H1 (cell line): ENCODE results near the gene OR13J1. TPM values are rescaled to one million over a fixed set of nuclear protein-coding genes. Genes with fewer than 3 reads are reported as not detected.

ENCODE experiments used
- CTCF ChIA-PET: fragments of 300-600 bp; sonication (Branson Sonifier 250); formaldehyde crosslinking; loops from one replicate; lab custom pipeline; 2021; ENCODE audit not compliant: partially characterized antibody; lab: Charles Lee
- POLR2A ChIA-PET: fragments of 300-600 bp; sonication (Branson Sonifier 250); formaldehyde crosslinking; loops from one replicate; lab custom pipeline; 2021; ENCODE audit warnings: inconsistent platforms; ENCODE audit not compliant: partially characterized antibody; lab: Charles Lee
- DNase-seq, 2 experiments: peaks; one replicate each; pipeline versions ENCODE4 v3.0.0 to v3.0.0-alpha.2; 2010 to 2022; ENCODE audit warnings: low spot score in 2 of 2, low read depth in 1 of 2, mixed read lengths in 1 of 2
- FAIRE-seq: peaks from 2 replicates; lab custom pipeline; 2011; peaks lifted over from hg19 to GRCh38; lab: Jason Lieb, UNC
- H2AFZ ChIP-seq: 2 replicates; pipeline ENCODE4 v1.8.1; 2012; ENCODE audit warnings: low read length, inconsistent platforms
- H2AK5ac ChIP-seq: 2 replicates; pipeline ENCODE4 v1.6.1; 2013; ENCODE audit warnings: low read depth, low read length
- H2BK120ac ChIP-seq: replicated peaks from 2 replicates; pipeline ENCODE3; 2013; ENCODE audit warnings: low read depth, low read length, inconsistent platforms
- H2BK12ac ChIP-seq: 2 replicates; pipeline ENCODE4 v1.6.1; 2013; ENCODE audit warnings: low read depth, low read length
- H2BK15ac ChIP-seq: 2 replicates; pipeline ENCODE4 v1.6.1; 2013; ENCODE audit warnings: low read length
- H2BK20ac ChIP-seq: 2 replicates; pipeline ENCODE4 v1.6.1; 2013; ENCODE audit warnings: low read length
- H2BK5ac ChIP-seq: 2 replicates; pipeline ENCODE4 v1.6.1; 2013; ENCODE audit warnings: low read depth, low read length
- H3K14ac ChIP-seq: 2 replicates; pipeline ENCODE4 v1.6.1; 2013; ENCODE audit warnings: inconsistent platforms; ENCODE audit not compliant: insufficient read length
- H3K18ac ChIP-seq: 2 replicates; pipeline ENCODE4 v1.6.1; 2013; ENCODE audit warnings: low read length; ENCODE audit errors: extremely low read depth
- H3K23ac ChIP-seq: 2 replicates; pipeline ENCODE4 v1.6.1; 2013; ENCODE audit warnings: inconsistent platforms; ENCODE audit not compliant: insufficient read length
- H3K23me2 ChIP-seq: 2 replicates; pipeline ENCODE4 v1.6.1; 2013; ENCODE audit warnings: low read depth, low read length
- H3K27ac ChIP-seq: 2 replicates; pipeline ENCODE4 v1.6.1; 2011; ENCODE audit warnings: low read depth, low read length, inconsistent platforms
- H3K27me3 ChIP-seq, 4 experiments: replicated peaks in 1 of 4; 1 replicate in 1 of 4; 2 replicates in 3 of 4; pipeline versions ENCODE4 v1.6.1 to v1.8.1; 2011 to 2013; ENCODE audit warnings: low read length in 3 of 4, mild to moderate bottlenecking in 3 of 4, inconsistent platforms in 2 of 4, mixed read lengths in 2 of 4, moderate library complexity in 1 of 4; ENCODE audit not compliant: control insufficient read depth in 3 of 4, insufficient read depth in 3 of 4; ENCODE audit errors: extremely low read depth in 1 of 4
- H3K36me3 ChIP-seq, 4 experiments: 2 replicates each; pipeline versions ENCODE4 v1.6.1 to v1.8.1; 2011 to 2013; ENCODE audit warnings: mild to moderate bottlenecking in 4 of 4, low read length in 3 of 4, moderate library complexity in 2 of 4, control low read depth in 1 of 4, inconsistent platforms in 1 of 4; ENCODE audit not compliant: insufficient read depth in 4 of 4, control insufficient read depth in 2 of 4
- H3K4ac ChIP-seq: replicated peaks from 2 replicates; pipeline ENCODE3; 2013; ENCODE audit warnings: low read length, low read depth, mixed read lengths, inconsistent platforms; ENCODE audit not compliant: insufficient read length
- H3K4me1 ChIP-seq, 4 experiments: replicated peaks in 1 of 4; 1 replicate in 1 of 4; 2 replicates in 3 of 4; pipeline versions ENCODE4 v1.6.1 to v1.8.1; 2011 to 2013; ENCODE audit warnings: low read length in 3 of 4, inconsistent platforms in 2 of 4, mixed read lengths in 1 of 4; ENCODE audit not compliant: insufficient read depth in 4 of 4, control insufficient read depth in 3 of 4
- H3K4me2 ChIP-seq, 2 experiments: 2 replicates each; pipeline versions ENCODE4 v1.6.1 to v1.8.1; 2011 to 2013; ENCODE audit warnings: low read depth in 2 of 2, low read length in 2 of 2, control low read depth in 1 of 2, inconsistent platforms in 1 of 2, mild to moderate bottlenecking in 1 of 2; ENCODE audit not compliant: insufficient read depth in 1 of 2
- H3K4me3 ChIP-seq, 4 experiments: fragments of 200-600, 300-600 bp in 1 of 4; sonication (generic), shearing (Covaris generic), sonication (Bioruptor Twin) in 1 of 4; 2 replicates each; pipeline versions ENCODE4 v1.5.1 to v1.8.1; 2011 to 2016; ENCODE audit warnings: low read length in 4 of 4, low read depth in 3 of 4, control low read depth in 2 of 4, inconsistent platforms in 2 of 4, mild to moderate bottlenecking in 2 of 4, mixed read lengths in 1 of 4, moderate library complexity in 1 of 4; ENCODE audit not compliant: insufficient read depth in 2 of 4; ENCODE audit errors: extremely low read depth in 1 of 4
- H3K56ac ChIP-seq: replicated peaks from 2 replicates; pipeline ENCODE3; 2013; ENCODE audit warnings: low read depth, mild to moderate bottlenecking, mixed read lengths, low read length, inconsistent platforms; ENCODE audit not compliant: insufficient read length
- H3K79me1 ChIP-seq: 2 replicates; pipeline ENCODE4 v1.6.1; 2013; ENCODE audit warnings: low read depth, low read length, control low read depth
- H3K79me2 ChIP-seq, 2 experiments: 2 replicates each; pipeline versions ENCODE4 v1.6.1 to v1.8.1; 2012 to 2013; ENCODE audit warnings: low read length in 2 of 2, mild to moderate bottlenecking in 2 of 2, inconsistent platforms in 1 of 2; ENCODE audit not compliant: insufficient read depth in 2 of 2, control insufficient read depth in 1 of 2
- H3K9ac ChIP-seq, 4 experiments: replicated peaks in 1 of 4; 1 replicate in 1 of 4; 2 replicates in 3 of 4; pipeline versions ENCODE4 v1.6.1 to v1.8.1; 2011 to 2013; ENCODE audit warnings: low read depth in 3 of 4, low read length in 3 of 4, control low read depth in 2 of 4, mild to moderate bottlenecking in 2 of 4, moderate library complexity in 2 of 4, inconsistent platforms in 1 of 4; ENCODE audit errors: extremely low read depth in 1 of 4
- H3K9me3 ChIP-seq, 2 experiments: 2 replicates each; pipeline versions ENCODE4 v1.6.1 to v1.8.1; 2012 to 2013; ENCODE audit warnings: mild to moderate bottlenecking in 2 of 2, moderate library complexity in 2 of 2, control low read depth in 1 of 2, inconsistent platforms in 1 of 2, low read depth in 1 of 2, low read length in 1 of 2, mixed read lengths in 1 of 2; ENCODE audit not compliant: insufficient read depth in 2 of 2
- H4K20me1 ChIP-seq, 2 experiments: replicated peaks in 1 of 2; 2 replicates each; pipeline versions ENCODE3 to v1.8.1; 2011 to 2013; ENCODE audit warnings: inconsistent platforms in 2 of 2, low read length in 2 of 2, mild to moderate bottlenecking in 1 of 2; ENCODE audit not compliant: insufficient read depth in 2 of 2, control insufficient read depth in 1 of 2
- H4K5ac ChIP-seq: 2 replicates; pipeline ENCODE4 v1.6.1; 2013; ENCODE audit warnings: low read length, low read depth, mixed read lengths, inconsistent platforms; ENCODE audit not compliant: insufficient read length
- H4K8ac ChIP-seq: 2 replicates; pipeline ENCODE4 v1.8.0; 2013; ENCODE audit warnings: mild to moderate bottlenecking, moderate library complexity, low read length, inconsistent platforms; ENCODE audit not compliant: insufficient read depth; ENCODE audit errors: extremely low read depth
- H4K91ac ChIP-seq: replicated peaks from 2 replicates; pipeline ENCODE3; 2013; ENCODE audit warnings: low read length, mixed read lengths, inconsistent platforms; ENCODE audit not compliant: insufficient read length
- ASH2L ChIP-seq: fragments of 200-600, 300-600 bp; sonication (generic); IDR thresholded peaks from one replicate; pipeline ENCODE4 v1.7.1; 2017; ENCODE audit warnings: low read length
- BACH1 ChIP-seq: IDR thresholded peaks from 2 replicates; pipeline ENCODE4 v1.6.1; 2012; ENCODE audit warnings: low read length, improper control_type of control experiment
- CEBPB ChIP-seq: IDR thresholded peaks from 2 replicates; pipeline ENCODE4 v1.6.1; 2012; ENCODE audit warnings: low read depth, low read length
- CHD2 ChIP-seq: IDR thresholded peaks from 2 replicates; pipeline ENCODE4 v1.6.1; 2012; ENCODE audit warnings: low read length, improper control_type of control experiment
- CREB1 ChIP-seq: IDR thresholded peaks from 2 replicates; pipeline ENCODE4 v1.6.1; 2012; ENCODE audit warnings: inconsistent platforms
- EGR1 ChIP-seq: IDR thresholded peaks from 2 replicates; pipeline ENCODE4 v1.6.1; 2011; ENCODE audit warnings: low read depth, low read length, borderline replicate concordance
- GABPA ChIP-seq: IDR thresholded peaks from 2 replicates; pipeline ENCODE4 v1.6.1; 2011; ENCODE audit warnings: mild to moderate bottlenecking, low read length, moderate library complexity, borderline replicate concordance; ENCODE audit not compliant: insufficient read depth
- RNF2 ChIP-seq: fragments of 200-900, 300-1000 bp; sonication (generic); IDR thresholded peaks from 2 replicates; pipeline ENCODE4 v1.7.1; 2016; ENCODE audit warnings: borderline replicate concordance, low read depth, mild to moderate bottlenecking, antibody characterized with exemption, low read length; ENCODE audit not compliant: poor library complexity, severe bottlenecking; ENCODE audit errors: missing control alignments
- WGBS, 2 experiments: shearing (Covaris generic) in 1 of 2; methylation state at CpG; one replicate each; pipeline versions ENCODE4 v1.1.6 to v1.1.7; 2013 to 2015; ENCODE audit warnings: low lambda C conversion rate in 2 of 2, mixed read lengths in 2 of 2, inconsistent platforms in 1 of 2, low coverage in 1 of 2, missing lambda C conversion rate in 1 of 2; ENCODE audit not compliant: insufficient replicate concordance in 2 of 2, insufficient coverage in 1 of 2, insufficient read length in 1 of 2; ENCODE audit errors: extremely low coverage in 1 of 2, missing lambda C conversion rate in 1 of 2; 5-methylcytosine and 5-hydroxymethylcytosine counted together
- polyA plus RNA-seq, 7 experiments: library from polyadenylated mRNA; depleted of rRNA in 3 of 7; stranded (reverse) in 5 of 7; unstranded in 2 of 7; fragments of >200 nt in 5 of 7; fragments of 200-250 nt in 2 of 7; gene quantifications; 1 replicate in 5 of 7; 2 replicates in 1 of 7; 4 replicates in 1 of 7; pipeline versions ENCODE4 v1.2.1 to v1.2.3, GENCODE V29; 2011 to 2013; ENCODE audit warnings: missing spikeins in 2 of 7, mixed read lengths in 2 of 7
- total RNA-seq: library from RNA; stranded (reverse); fragmentation: NEBNext Ultra II Directional; extraction: Animal tissue kit (Norgen Biotek cat#: 25700); gene quantifications from 2 replicates; pipeline ENCODE4 v1.2.1, GENCODE V29; 2021

Gene OR13J1
- total and polyA plus RNA-seq, 2 of the 8 experiments (the other 6 are each of a cell fraction or from before 2014, with no cell fraction given) = not detected

GRCh38 chr9:35845824-35846771, 24.1 kb downstream of the OR13J1 start:
- H3K18ac ChIP-seq = peak overlapping the region; percentile 85
- whole genome bisulfite sequencing, 2 experiments = 7% methylated on average over 34 of the region's 53 CpGs; no CpG with 5 or more reads in 1 of the 2 experiments
- no peaks in the 10 kb centered on the region for H3K9me3 ChIP-seq
- H2BK120ac ChIP-seq = no peak overlapping the region
- H3K9ac ChIP-seq = peak overlapping the region; percentile 5 to 66 (median 44); a peak in 6 of 7 replicates
- CTCF ChIA-PET = interaction anchor here (0.6 to 16.5 kb wide), 18 partner anchors 9 to 1213 kb away, joined by 3 to 172 read pairs (median 4); partner anchors contain the start of genes FAM221B, HINT2 and TMEM8B
- FAIRE-seq = no peak
- H3K4ac ChIP-seq = no peak overlapping the region
- peak overlapping the region; percentile 47 to 70 (median 62) for H3K4me3 ChIP-seq
- peak overlapping the region; percentile 4; the same call in 1 of the 2 replicates for H3K27ac ChIP-seq
- peak overlapping the region; percentile 37 for H4K5ac ChIP-seq
- H3K79me1 ChIP-seq = no peaks in the 10 kb centered on the region; the same call in 1 of the 2 replicates
- H2BK20ac ChIP-seq = peak overlapping the region; percentile 11; the same call in 1 of the 2 replicates
- H2AK5ac ChIP-seq = no peak overlapping the region
- H4K20me1 ChIP-seq = no peaks in the 10 kb centered on the region
- H3K4me1 ChIP-seq = peaks cover 10 to 22% (median 14%) of the 10 kb centered on the region in 4 experiments
- DNase-seq = peak in 1 of 2 experiments; percentile 81
- H3K23ac ChIP-seq = no peak overlapping the region
- H4K91ac ChIP-seq = peak overlapping the region; percentile 76
- peaks cover 0 to 4% (median 0%) of the 10 kb centered on the region in 4 experiments; a peak in 1 of 8 replicates for H3K36me3 ChIP-seq
- peak overlapping the region; percentile 80 to 98 for H3K4me2 ChIP-seq
- peaks cover 0 to 12% (median 9%) of the 10 kb centered on the region in 4 experiments; a peak in 6 of 7 replicates for H3K27me3 ChIP-seq
- H2BK12ac ChIP-seq = peak overlapping the region; percentile 88
- peak overlapping the region; percentile 74 for H2BK5ac ChIP-seq
- H2AFZ ChIP-seq = peak overlapping the region; percentile 86
- peak overlapping the region; percentile 98; the same call in 1 of the 2 replicates for H2BK15ac ChIP-seq
- H3K56ac ChIP-seq = no peak overlapping the region
- POLR2A ChIA-PET = interaction anchor here (0.6 to 5.9 kb wide), 11 partner anchors 8 to 616 kb away, joined by 3 to 43 read pairs (median 3); partner anchors contain the start of genes HINT2 and HRCT1
- H4K8ac ChIP-seq = peak overlapping the region; percentile 91
- peaks cover 15% of the 10 kb centered on the region for H3K23me2 ChIP-seq
- H3K14ac ChIP-seq = no peak overlapping the region
- H3K79me2 ChIP-seq = no peaks in the 10 kb centered on the region
- TF ChIP-seq GABPA = no peak
- TF ChIP-seq CEBPB = no peak
- TF ChIP-seq BACH1 = no peak
- no peak for TF ChIP-seq CHD2
- TF ChIP-seq RNF2 = peak; percentile 28
- TF ChIP-seq CREB1 = peak; percentile 30; the same call in 1 of the 2 replicates
- peak; percentile 63; the same call in 1 of the 2 replicates for TF ChIP-seq EGR1
- peak; percentile 72 for TF ChIP-seq ASH2L
